ENCODE results near the gene CACNA1C.

CACNA1C gene

GRCh38 chr12:2687058-2687457 is 634.3 kb downstream of the CACNA1C start:
- FAIRE-seq = no peak

GRCh38 chr12:2687726-2688125 is 634.9 kb downstream of the CACNA1C start:
- no peak for FAIRE-seq

GRCh38 chr12:2688381-2688931 is 635.7 kb downstream of the CACNA1C start:
- FAIRE-seq = no peak

- no peak for FAIRE-seq
Observed at GRCh38 chr12:2689393-2689792, 636.6 kb downstream of the CACNA1C start.

- FAIRE-seq = no peak
Observed at GRCh38 chr12:2689879-2690278, 637.1 kb downstream of the CACNA1C start.

- FAIRE-seq = no peak
Observed at GRCh38 chr12:2690348-2691005, 637.7 kb downstream of the CACNA1C start.

- FAIRE-seq = no peak
Observed at GRCh38 chr12:2691006-2691344, 638.2 kb downstream of the CACNA1C start.

GRCh38 chr12:2691345-2692071 is 638.7 kb downstream of the CACNA1C start:
- no peak for FAIRE-seq

GRCh38 chr12:2692080-2692479 is 639.3 kb downstream of the CACNA1C start:
- FAIRE-seq = no peak

GRCh38 chr12:2693244-2693860 is 640.6 kb downstream of the CACNA1C start:
- no peak for FAIRE-seq

- FAIRE-seq = no peak
Observed at GRCh38 chr12:2693980-2694610, 641.3 kb downstream of the CACNA1C start.

- no peak for FAIRE-seq
Observed at GRCh38 chr12:2696136-2696535, 643.3 kb downstream of the CACNA1C start.

- no peak for FAIRE-seq
Observed at GRCh38 chr12:2697057-2697800, 644.4 kb downstream of the CACNA1C start.

GRCh38 chr12:2698566-2698965 is 645.8 kb downstream of the CACNA1C start:
- FAIRE-seq = no peak

GRCh38 chr12:2710701-2711100 is 657.9 kb downstream of the CACNA1C start:
- FAIRE-seq = no peak

GRCh38 chr12:2719392-2719791 is 666.6 kb downstream of the CACNA1C start:
- no peak for FAIRE-seq

- no peak for FAIRE-seq
Observed at GRCh38 chr12:2722806-2723205, 670.0 kb downstream of the CACNA1C start.

GRCh38 chr12:2732290-2732689 is 679.5 kb downstream of the CACNA1C start:
- no peak for FAIRE-seq

GRCh38 chr12:2733493-2734355 is 680.9 kb downstream of the CACNA1C start:
- no peak for FAIRE-seq

GRCh38 chr12:2735432-2735831 is 682.6 kb downstream of the CACNA1C start:
- FAIRE-seq = no peak

GRCh38 chr12:2737656-2738241 is 685.0 kb downstream of the CACNA1C start:
- no peak for FAIRE-seq
